NT2/D1 (cell line): Measurements from ENCODE around the gene SFRP5.

Source experiments
- DNase-seq: peaks from one replicate; pipeline ENCODE4 v3.0.0-alpha.2; 2011; ENCODE audit warnings: low read depth, low spot score
- H3K27me3 ChIP-seq: 2 replicates; pipeline ENCODE4 v1.6.0; 2011; ENCODE audit warnings: mild to moderate bottlenecking; ENCODE audit not compliant: insufficient read length, insufficient read depth
- H3K36me3 ChIP-seq: 2 replicates; pipeline ENCODE4 v1.6.1; 2011; ENCODE audit warnings: mild to moderate bottlenecking, low read length, mixed read lengths; ENCODE audit not compliant: insufficient read depth, insufficient read length
- H3K4me1 ChIP-seq: 2 replicates; pipeline ENCODE4 v1.5.1; 2011; ENCODE audit not compliant: insufficient read depth, insufficient read length
- H3K4me3 ChIP-seq: 2 replicates; pipeline ENCODE4 v1.5.1; 2011; ENCODE audit warnings: low read depth; ENCODE audit not compliant: insufficient read length
- H3K9ac ChIP-seq: 2 replicates; pipeline ENCODE4 v1.6.0; 2011; ENCODE audit warnings: low read depth; ENCODE audit not compliant: insufficient read length
- H3K9me3 ChIP-seq: 2 replicates; pipeline ENCODE4 v1.5.1; 2011; ENCODE audit warnings: mild to moderate bottlenecking, low read length; ENCODE audit not compliant: insufficient read depth
- SUZ12 ChIP-seq: IDR thresholded peaks from 2 replicates; pipeline ENCODE4 v1.6.1; 2011; ENCODE audit not compliant: insufficient read length, insufficient read depth; ENCODE audit errors: extremely low read depth
- YY1 ChIP-seq: IDR thresholded peaks from 2 replicates; pipeline ENCODE4 v1.6.1; 2011; ENCODE audit not compliant: insufficient read length, insufficient read depth
- ZNF274 ChIP-seq: IDR thresholded peaks from 2 replicates; pipeline ENCODE4 v1.6.1; 2011; ENCODE audit warnings: mild to moderate bottlenecking, low read depth, low read length

The SFRP5 gene

GRCh38 chr10:97771913-97772823 is at the start of gene SFRP5:
SFRP5 (minus strand) TSS chr10:97771999; CDS start chr10:97771833, 166 bp downstream.
- H3K9ac ChIP-seq = peak within 1 kb of the TSS; percentile 80
- no peak for TF ChIP-seq SUZ12
- no peak for TF ChIP-seq ZNF274
- TF ChIP-seq YY1 = no peak
- peak within 1 kb of the TSS; percentile 68 for H3K4me3 ChIP-seq
- no peaks in the 10 kb centered on the region for H3K9me3 ChIP-seq
- DNase-seq = no peak
- peaks cover 44% of the 10 kb centered on the region for H3K27me3 ChIP-seq
- no peaks in the 10 kb centered on the region for H3K36me3 ChIP-seq
- H3K4me1 ChIP-seq = peaks cover 5% of the 10 kb centered on the region

GRCh38 chr10:97820096-97820704 is 48.4 kb upstream of the SFRP5 start:
- peaks cover 3% of the 10 kb centered on the region for H3K4me1 ChIP-seq
- H3K9me3 ChIP-seq = no peaks in the 10 kb centered on the region
- no peak overlapping the region for H3K4me3 ChIP-seq
- H3K9ac ChIP-seq = no peak overlapping the region
- no peaks in the 10 kb centered on the region for H3K36me3 ChIP-seq
- no peak for DNase-seq
- no peaks in the 10 kb centered on the region for H3K27me3 ChIP-seq
- TF ChIP-seq YY1 = no peak
- TF ChIP-seq ZNF274 = no peak
- TF ChIP-seq SUZ12 = no peak

GRCh38 chr10:97818572-97818971 is 46.8 kb upstream of the SFRP5 start:
- H3K4me1 ChIP-seq = peaks cover 3% of the 10 kb centered on the region
- H3K4me3 ChIP-seq = no peak overlapping the region
- TF ChIP-seq YY1 (no peak), ZNF274 (no peak), SUZ12 (no peak)
- no peak overlapping the region for H3K9ac ChIP-seq
- no peaks in the 10 kb centered on the region for H3K9me3 ChIP-seq
- no peaks in the 10 kb centered on the region for H3K36me3 ChIP-seq
- H3K27me3 ChIP-seq = no peaks in the 10 kb centered on the region
- DNase-seq = no peak

GRCh38 chr10:97816609-97817008 is 44.8 kb upstream of the SFRP5 start:
- DNase-seq = no peak
- Histone ChIP-seq H3K9ac (no peak overlapping the region), H3K27me3 (no peaks in the 10 kb centered on the region), H3K36me3 (no peaks in the 10 kb centered on the region), H3K9me3 (no peaks in the 10 kb centered on the region), H3K4me1 (peaks cover 4% of the 10 kb centered on the region), H3K4me3 (no peak overlapping the region)
- TF ChIP-seq ZNF274 = no peak
- no peak for TF ChIP-seq YY1
- TF ChIP-seq SUZ12 = no peak

GRCh38 chr10:97814996-97815395 is 43.2 kb upstream of the SFRP5 start:
- H3K4me3 ChIP-seq = no peak overlapping the region
- H3K36me3 ChIP-seq = no peaks in the 10 kb centered on the region
- H3K4me1 ChIP-seq = peaks cover 2% of the 10 kb centered on the region
- TF ChIP-seq ZNF274 (no peak), YY1 (no peak), SUZ12 (no peak)
- H3K27me3 ChIP-seq = no peaks in the 10 kb centered on the region
- H3K9me3 ChIP-seq = no peaks in the 10 kb centered on the region
- DNase-seq = no peak
- H3K9ac ChIP-seq = no peak overlapping the region

- TF ChIP-seq YY1 = no peak
- TF ChIP-seq ZNF274 = no peak
- no peak for TF ChIP-seq SUZ12
- Histone ChIP-seq H3K27me3 (no peaks in the 10 kb centered on the region), H3K9ac (no peak overlapping the region), H3K4me3 (no peak overlapping the region), H3K4me1 (peaks cover 2% of the 10 kb centered on the region), H3K36me3 (no peaks in the 10 kb centered on the region), H3K9me3 (no peaks in the 10 kb centered on the region)
- no peak for DNase-seq
Measured at GRCh38 chr10:97813311-97813710, 41.5 kb upstream of the SFRP5 start.

GRCh38 chr10:97812696-97813095 is 40.9 kb upstream of the SFRP5 start:
- Histone ChIP-seq H3K4me1 (peaks cover 2% of the 10 kb centered on the region), H3K9me3 (no peaks in the 10 kb centered on the region), H3K36me3 (no peaks in the 10 kb centered on the region), H3K4me3 (no peak overlapping the region), H3K9ac (no peak overlapping the region), H3K27me3 (no peaks in the 10 kb centered on the region)
- DNase-seq = no peak
- TF ChIP-seq YY1 (no peak), ZNF274 (no peak), SUZ12 (no peak)
